ENCODE measurements around the gene PRKAR2A. TPM values are rescaled to one million over a fixed set of nuclear protein-coding genes. Genes with fewer than 3 reads are reported as not detected.
A peak's percentile ranks its signal among the peaks of the same experiment; 100 is the strongest.

PRKAR2A gene
- polyA plus RNA-seq: 10 to 100 TPM in 2 of 3 donors, 1 to 10 TPM in 1; 7.3 to 16.8 (median 11.2) TPM

DNA sequence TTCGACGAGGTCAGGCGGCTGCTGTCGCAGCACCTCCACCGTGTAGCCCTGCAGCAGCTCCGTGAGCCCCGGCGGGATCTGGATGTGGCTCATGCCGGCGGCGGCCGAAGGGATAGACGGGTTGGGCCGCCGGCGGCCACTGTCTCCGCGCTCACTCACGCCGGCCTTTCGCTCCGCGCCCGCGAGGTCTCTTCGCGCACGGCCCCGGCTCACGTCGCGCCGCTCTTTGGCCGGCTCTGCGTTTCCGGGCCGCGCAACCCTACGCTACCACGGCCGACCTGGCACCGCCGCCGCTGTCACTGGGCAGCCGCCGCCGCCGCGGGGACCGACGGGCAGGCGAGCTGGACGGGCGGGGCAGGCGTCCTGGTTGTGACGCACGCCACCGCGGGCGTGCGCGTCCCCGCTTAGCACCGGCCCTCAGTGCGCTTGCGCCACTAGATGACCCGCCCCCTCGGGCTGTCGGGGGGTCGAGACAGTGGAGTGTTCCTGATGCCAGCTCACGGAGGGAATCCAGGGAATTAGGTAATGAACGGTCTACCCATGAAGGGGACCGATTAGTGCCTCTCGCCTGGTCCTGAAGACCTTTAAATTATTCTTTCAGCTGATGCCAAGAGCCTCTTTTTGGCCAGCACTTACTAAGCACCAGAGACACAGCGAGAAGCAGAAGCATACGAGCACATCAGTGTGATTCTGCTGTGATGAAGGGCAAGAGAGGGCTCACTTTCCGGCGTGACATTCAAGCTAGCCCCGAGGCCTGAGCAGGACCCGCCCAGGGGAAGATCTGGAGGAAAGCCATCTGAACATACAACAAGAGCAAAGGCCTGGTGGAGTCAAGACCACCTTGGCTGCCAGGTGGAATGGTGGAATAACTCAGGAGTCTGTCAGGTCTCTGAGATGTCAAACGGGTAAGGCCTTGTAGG is at the start of gene PRKAR2A:
PRKAR2A (minus strand) TSS at position 371 of the 920 bp plus-strand sequence; CDS start at position 93, 278 bp downstream.
- H3K27ac ChIP-seq (ENCODE audit: low read depth, low read length): peak within 1 kb of the TSS; percentile 65
- 2 to 3% (median 2%) methylated on average over 63 to 81 of the region's 81 CpGs for WGBS, 3 donors

DNA sequence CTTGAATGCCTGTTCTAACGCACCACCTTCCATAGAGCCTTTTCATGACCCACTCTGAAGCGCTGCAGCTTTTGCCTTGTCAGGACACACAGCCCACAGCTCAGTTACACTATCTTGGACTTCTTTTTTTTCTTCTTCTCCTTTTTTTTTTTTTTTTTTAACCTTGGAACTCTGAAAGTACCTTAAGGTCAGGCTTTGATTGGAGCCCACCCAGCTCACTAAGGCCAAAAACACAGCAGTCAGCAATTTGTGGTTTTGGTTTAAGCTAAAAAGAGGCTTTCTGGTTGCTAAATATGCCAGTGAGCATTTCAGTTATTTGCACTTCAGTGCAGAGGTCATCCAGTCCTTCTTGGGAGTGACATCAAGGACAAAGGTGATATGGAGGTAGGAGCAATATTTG is 49.3 kb upstream of the PRKAR2A start:
- H3K27ac ChIP-seq (ENCODE audit: low read depth, low read length): no peak overlapping the region
- 43 to 72% (median 64%) methylated on average over 2 of the region's 2 CpGs for WGBS, 3 donors

DNA sequence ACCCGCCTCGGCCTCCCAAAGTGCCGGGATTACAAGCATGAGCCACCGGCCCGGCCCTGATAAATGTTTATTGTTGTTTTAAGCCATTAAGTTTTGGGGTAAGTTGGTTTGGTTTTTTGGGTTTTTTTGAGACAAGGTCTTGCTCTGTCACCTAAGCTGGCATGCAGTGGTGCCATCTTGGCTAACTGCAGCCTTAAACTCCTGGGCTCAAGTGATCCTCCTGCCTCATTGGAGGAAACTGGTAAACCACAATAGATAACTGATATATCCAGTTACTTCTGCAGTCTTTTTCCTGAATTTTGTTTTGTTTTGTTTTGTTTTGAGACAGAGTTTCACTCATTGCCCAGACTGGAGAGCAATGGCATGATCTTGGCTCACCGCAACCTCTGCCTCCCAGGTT is 46.8 kb upstream of the PRKAR2A start:
- WGBS, 3 donors: 96 to 100% (median 98%) methylated on average over 6 of the region's 6 CpGs
- H3K27ac ChIP-seq (ENCODE audit: low read depth, low read length): no peak overlapping the region

DNA sequence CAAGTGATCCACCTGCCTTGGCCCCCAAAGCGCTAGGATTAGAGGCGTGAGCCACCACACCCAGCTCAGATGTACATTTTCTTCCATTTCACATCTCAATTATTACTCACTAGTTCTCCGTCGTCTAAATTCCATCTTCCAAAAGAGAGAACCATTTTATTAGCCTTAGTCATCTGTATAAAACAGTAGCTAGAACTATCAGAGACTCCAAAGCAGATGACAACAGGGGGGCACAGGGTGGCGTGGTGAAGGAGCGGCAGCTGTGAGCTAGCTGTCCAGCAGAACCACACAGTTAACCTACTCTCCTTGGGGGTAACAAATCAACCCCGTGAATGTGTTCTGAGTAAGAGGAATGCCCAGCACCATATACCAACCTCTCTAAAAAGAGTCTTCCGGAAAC is 43.9 kb upstream of the PRKAR2A start:
- 94 to 98% (median 96%) methylated on average over 8 of the region's 8 CpGs for WGBS, 3 donors
- H3K27ac ChIP-seq (ENCODE audit: low read depth, low read length): no peak overlapping the region

DNA sequence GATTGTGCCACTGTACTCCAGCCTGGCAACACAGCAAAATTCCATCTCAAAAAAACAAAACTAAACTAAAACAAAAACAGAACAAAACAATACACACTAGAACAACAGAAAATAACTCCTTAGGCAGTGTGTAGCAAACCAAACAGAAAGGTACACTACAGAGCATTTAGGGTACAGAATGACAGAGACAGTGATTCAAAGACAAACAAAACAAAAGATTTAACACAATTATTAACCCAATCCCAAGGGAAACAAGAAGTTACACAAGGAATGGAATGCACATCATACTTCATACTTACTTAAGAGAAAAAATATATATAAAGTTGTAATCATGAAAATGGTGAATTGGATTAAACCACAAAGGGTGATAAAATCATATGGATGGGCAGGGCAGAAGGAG is 38.1 kb upstream of the PRKAR2A start:
- no peak overlapping the region for H3K27ac ChIP-seq (ENCODE audit: low read depth, low read length)

DNA sequence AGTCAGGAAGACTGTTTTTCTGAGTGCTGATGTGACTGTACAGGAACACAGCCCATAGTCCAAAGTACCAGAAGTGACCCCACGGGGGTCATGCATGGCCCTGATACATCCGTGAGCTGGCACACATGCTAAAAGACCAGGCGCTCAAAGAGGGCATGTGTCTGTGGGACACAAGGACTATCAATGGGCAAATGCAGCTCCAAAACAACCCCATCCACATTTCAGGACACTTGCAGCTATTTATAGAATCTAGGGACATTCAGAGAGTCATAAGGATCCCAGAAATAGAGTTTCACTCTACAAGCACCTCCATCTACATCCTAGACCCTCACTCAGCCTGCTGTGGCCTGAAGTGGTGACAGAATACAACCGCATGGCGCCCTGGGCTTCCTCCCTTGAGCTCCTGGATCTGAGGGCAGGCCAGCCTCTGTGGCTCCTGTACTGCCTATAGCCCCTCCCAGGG is 34.0 kb upstream of the PRKAR2A start:
- 88 to 98% (median 95%) methylated on average over 5 of the region's 5 CpGs for WGBS, 3 donors
- H3K27ac ChIP-seq (ENCODE audit: low read depth, low read length): no peak overlapping the region

DNA sequence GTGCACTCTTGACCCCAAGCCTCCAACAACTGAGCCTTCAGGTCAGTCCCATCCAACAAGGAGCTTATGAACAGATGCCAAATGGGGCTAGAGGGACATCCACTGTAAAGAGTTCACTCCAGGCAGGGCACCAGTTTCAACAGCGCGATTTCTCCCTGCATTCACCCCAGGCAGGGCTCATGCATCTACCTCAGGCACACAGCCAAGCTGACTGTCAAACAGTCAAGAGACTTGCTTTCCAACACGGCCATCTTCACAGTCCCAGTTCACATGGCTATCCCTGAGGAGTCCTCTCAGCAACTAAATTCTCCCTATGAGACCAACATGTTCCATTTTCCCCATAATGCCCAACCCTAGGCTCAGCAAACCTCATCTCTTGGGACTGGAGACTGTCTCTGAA is 33.3 kb upstream of the PRKAR2A start:
- 78 to 94% (median 82%) methylated on average over 3 of the region's 3 CpGs for WGBS, 3 donors
- no peak overlapping the region for H3K27ac ChIP-seq (ENCODE audit: low read depth, low read length)

DNA sequence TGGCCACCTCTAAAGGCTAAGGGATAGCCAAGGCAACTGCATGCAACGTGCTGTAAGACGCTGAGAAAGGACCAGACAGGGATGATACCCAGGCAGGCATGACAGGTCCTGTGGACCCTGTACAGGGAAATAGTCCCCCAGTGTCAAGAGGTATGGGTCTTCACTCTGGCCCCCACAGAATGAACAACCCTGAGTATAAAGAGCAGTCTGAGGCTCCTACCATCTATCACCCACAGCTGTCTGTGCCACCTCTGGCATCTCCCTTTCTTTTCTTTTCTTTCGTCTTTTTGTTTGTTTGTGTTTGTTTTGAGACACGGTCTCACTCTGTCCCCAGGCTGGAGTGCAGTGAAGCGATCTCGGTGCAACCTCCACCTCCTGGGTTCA is 32.3 kb upstream of the PRKAR2A start:
- no peak overlapping the region for H3K27ac ChIP-seq (ENCODE audit: low read depth, low read length)

DNA sequence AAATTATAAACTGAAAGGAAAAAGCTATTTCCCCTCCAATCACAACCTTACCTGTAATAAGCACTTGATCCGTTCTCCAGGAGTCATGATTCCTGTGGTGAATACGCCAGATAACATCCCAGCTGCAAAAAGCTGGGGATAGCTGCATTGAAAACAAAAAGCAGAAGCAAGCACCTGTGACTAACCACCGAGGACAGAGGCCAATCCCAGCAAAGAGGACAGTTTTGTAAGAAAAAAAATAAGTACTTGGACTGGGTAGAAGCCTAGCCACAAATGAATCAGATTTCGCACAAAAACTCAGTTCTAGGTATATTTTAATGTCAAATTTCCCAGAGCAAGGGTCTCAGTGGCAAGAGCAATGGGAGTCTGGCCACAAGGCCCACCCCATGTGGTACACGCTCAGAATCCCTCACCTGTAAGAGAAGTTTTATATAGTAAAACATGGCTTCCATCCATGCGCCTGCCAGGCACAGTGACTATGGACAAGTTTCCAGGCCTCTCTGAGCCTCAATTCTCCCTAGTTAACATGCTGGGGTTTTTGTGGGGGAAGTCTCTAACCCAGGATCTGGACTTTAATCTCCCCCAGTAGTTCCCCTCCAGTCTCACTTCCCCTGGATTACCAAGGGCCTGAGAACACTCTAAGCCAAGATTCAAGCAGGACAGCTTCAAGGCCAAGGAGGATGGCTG is 31.8 kb upstream of the PRKAR2A start:
- 91 to 94% (median 92%) methylated on average over 6 of the region's 6 CpGs for WGBS, 3 donors
- no peak overlapping the region for H3K27ac ChIP-seq (ENCODE audit: low read depth, low read length)

More for the DNA sequence above, 32.3 kb upstream of the PRKAR2A start:
- 88 to 91% (median 88%) methylated on average over 6 of the region's 6 CpGs for WGBS, 3 donors

DNA sequence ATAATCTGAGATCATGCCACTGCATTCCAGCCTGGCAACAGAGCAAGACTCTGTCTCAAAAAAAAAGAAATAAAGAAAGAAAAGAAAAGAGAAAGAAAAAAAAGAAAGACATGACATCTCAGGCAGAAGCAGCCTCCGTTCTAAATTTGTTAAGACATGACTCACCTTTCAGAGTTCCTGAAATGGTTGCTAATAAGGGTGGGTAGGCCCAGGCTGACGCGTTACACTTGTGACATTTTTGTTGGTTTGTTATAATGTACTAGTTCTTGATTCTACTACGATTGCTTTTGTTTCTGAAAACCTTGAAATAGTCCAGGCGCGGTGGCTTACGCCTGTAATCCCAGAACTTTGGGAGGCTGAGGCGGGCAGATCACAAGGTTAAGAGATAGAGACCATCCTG is 30.0 kb upstream of the PRKAR2A start:
- no peak overlapping the region for H3K27ac ChIP-seq (ENCODE audit: low read depth, low read length)
- 86 to 96% (median 93%) methylated on average over 8 of the region's 8 CpGs for WGBS, 3 donors

DNA sequence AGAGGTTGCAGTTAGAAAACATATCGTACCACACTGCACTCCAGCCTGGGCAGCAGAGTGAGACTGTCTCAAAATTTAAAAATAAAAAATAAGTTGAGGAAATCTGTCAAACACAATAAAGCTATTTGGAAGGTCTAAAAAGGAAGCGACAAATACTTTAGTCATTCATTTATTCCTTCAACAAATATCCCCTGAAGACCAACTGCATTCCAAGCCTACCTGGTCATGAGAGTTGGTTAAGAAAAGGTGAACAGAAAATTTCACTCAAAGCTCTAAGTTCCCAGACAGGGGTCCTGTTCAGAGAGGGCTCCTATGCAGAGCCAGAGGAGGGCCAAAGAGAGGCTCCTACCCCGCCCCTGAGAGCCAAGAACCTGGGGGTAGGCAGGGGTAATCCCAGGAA is 15.4 kb upstream of the PRKAR2A start:
- no peak overlapping the region for H3K27ac ChIP-seq (ENCODE audit: low read depth, low read length)
- 96 to 98% (median 98%) methylated on average over 3 of the region's 3 CpGs for WGBS, 3 donors

DNA sequence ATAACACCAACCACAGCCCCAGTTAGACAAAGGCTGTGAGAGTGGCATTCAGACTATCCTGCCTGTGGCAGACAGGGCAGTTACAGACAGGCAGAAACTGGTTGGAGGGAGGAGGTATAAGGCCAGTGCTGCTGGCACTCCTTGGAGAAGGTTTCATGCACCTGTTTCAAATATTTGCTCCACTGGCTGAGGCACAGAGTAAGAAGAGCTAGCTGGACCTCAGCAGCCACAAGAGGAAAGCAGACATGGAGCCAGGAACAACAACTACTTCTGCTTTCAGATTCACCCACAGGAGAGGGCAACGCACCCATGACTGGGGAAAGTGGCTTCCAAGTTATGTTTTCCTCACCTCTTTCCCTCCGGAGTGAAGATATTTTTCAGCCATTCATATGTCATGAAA is 11.5 kb upstream of the PRKAR2A start:
- 76 to 88% (median 88%) methylated on average over 2 of the region's 2 CpGs for WGBS, 3 donors

DNA sequence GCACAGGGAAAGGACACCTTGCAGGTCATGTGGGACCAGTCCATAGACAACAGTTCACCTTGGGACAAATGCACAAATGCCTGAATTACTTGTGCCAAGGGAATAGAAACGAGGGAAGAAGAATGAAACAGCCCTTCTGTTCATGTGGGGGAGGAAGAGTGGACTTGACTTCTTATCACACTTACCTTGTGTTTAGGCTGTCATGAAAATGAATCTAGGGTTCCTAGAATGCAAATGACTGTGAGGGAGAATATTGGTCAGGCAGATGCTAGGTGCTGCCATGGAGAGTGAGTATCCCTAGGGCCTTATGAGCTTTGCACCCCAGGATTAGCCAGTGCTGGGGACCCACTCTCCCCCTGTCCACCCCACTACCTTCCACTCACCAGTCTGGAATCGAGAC is 11.0 kb upstream of the PRKAR2A start:
- 83 to 95% (median 91%) methylated on average over 2 of the region's 2 CpGs for WGBS, 3 donors
- no peak overlapping the region for H3K27ac ChIP-seq (ENCODE audit: low read depth, low read length)

More for the DNA sequence above, 11.5 kb upstream of the PRKAR2A start:
- no peak overlapping the region for H3K27ac ChIP-seq (ENCODE audit: low read depth, low read length)

DNA sequence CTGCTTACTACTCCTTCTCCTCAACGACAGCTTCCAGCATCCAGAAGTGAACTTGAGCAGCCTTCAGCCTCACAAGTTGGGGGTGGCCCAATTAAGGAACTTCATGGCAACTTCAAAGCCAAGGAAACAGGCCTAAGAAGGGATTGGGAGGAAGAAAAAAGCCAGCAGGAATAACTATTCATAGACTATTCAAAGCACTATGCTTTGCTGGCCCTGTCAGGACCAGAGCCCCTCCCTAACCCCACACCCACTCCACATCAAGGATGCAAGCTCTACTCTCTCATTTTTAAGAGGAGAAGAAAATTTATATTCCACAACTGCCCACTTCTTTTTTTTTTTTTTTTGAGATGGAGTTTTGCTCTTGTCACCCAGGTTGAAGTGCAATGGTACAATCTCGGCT is 10.0 kb upstream of the PRKAR2A start:
- no peak overlapping the region for H3K27ac ChIP-seq (ENCODE audit: low read depth, low read length)
- 71 to 78% (median 76%) methylated on average over 2 of the region's 2 CpGs for WGBS, 3 donors

DNA sequence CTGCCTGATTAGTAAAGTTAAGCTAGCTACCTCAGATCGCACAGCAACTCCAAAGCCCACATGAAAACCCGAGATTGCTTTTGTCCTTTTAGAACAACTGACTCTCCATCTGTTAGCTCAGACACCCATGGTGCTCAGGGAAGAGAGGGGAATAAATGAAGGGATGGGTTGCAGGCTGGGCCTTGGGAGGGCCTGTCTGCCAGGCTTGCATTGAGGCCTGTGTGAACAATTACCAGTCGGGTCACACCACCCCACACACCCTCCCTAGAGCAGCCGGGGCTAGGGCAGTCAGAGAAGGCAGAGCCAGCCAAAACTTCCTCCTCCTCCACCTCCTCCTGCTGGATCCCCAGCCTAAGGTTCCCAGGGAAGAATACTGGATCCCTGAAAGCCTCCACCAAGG is 8.8 kb upstream of the PRKAR2A start:
- 56 to 69% (median 60%) methylated on average over 4 of the region's 4 CpGs for WGBS, 3 donors
- H3K27ac ChIP-seq (ENCODE audit: low read depth, low read length): no peak overlapping the region

DNA sequence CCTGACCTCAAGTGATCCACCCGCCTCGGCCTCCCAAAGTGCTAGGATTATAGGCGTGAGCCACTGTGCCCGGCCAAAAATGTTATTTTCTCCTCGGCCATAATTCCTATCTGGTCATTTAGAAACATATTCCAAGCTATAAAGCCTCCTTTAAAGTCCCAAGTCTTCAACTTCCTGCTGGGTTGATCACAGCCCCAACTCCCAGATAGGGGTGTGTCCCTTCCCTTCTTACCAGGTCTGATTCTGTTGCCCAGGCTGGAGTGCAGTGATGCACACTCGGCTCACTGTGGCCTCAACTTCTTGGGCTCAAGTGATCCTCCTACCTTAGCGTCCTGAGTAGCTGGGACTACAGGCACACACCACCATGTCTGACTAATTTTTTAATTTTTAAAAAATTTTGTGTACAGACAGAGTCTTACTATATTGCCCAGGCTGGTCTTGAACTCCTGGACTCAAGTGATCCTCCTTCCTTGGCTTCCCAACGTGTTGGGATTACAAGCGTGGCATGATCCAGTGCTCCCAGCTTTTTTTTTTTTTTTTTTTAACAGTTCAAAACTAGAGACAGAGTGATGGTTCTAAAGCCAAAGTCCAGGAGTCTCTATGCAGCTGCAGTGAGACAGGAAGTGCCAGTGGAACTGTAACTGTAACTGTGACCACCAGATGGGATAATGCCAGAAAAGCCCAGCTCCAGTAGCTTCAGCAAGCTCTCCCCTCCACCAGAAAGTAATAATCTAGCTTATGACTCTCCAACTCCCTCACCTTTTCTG is 8.2 kb upstream of the PRKAR2A start:
- H3K27ac ChIP-seq (ENCODE audit: low read depth, low read length): no peak overlapping the region
- WGBS, 3 donors: 83 to 88% (median 87%) methylated on average over 9 of the region's 9 CpGs

DNA sequence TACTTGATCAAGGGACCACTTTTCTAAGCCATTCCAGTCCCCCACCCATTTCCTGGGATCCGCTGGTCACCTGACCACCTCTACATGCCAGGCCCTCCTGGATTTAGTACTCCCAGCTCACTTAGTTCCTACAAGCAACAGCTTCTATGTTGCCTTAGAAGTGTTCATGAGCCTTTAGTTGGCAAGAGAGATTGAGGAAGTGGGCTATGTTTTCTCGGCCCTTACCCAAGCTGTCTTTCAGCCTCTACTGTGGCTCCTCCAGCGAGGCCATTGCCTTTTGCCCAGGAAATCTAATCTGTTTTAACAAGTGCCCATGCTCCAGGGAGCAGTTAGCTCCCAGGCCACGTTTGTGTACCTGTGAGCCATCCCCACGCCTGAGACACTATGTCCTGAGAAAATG is 4.5 kb upstream of the PRKAR2A start:
- WGBS, 3 donors: 79 to 91% (median 85%) methylated on average over 5 of the region's 5 CpGs
- no peak overlapping the region for H3K27ac ChIP-seq (ENCODE audit: low read depth, low read length)

DNA sequence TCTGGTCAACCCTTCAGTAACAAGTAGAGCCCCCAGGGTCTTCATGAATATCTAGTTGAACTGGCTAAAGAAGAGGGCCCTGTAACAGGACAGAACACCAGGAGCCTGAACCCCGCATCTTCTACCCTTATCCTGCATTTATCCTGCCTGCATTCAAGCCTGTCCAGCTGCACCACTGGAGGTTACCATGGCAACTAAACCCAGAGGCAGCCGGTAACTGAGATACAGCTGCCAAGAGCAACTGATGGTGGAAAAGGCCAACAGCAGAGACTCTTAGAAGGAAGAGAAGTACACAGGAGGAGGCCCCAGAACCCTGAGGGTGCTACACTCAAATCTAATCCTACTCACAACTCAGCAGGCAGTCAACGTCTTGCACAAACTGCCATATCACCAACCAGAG is 3.7 kb upstream of the PRKAR2A start:
- no peak overlapping the region for H3K27ac ChIP-seq (ENCODE audit: low read depth, low read length)
- WGBS, 3 donors: 52 to 72% (median 63%) methylated on average over 3 of the region's 3 CpGs

Measured in adipose tissue (tissue), 3 donors.